Stimulated activated CD8-positive, alpha-beta memory T cell treated with anti-CD3 and anti-CD28 coated beads, Interleukin-15, amount 100 ng/mL, for 1 hour (primary cell): ENCODE measurements around the gene PPP1R9A.

Experiments used
- DNase-seq: peaks from one replicate; pipeline ENCODE4 v3.0.0-alpha.2; 2020; ENCODE audit warnings: low read depth

Gene PPP1R9A

DNA sequence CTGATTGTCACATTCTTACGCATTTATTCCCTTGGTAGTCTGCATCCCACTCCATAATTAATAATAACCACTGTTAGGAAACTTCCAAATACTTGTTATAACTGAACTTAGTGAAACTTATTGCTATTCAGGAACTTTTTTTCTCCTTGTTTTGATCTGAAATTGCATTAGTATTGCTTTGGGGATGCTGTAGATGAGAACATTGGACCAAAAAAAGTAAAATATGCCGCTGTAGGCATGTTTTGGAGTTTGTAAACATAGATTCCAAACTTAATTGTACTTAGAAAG is 1.7 kb downstream of the PPP1R9A start:
- no peak for DNase-seq

DNA sequence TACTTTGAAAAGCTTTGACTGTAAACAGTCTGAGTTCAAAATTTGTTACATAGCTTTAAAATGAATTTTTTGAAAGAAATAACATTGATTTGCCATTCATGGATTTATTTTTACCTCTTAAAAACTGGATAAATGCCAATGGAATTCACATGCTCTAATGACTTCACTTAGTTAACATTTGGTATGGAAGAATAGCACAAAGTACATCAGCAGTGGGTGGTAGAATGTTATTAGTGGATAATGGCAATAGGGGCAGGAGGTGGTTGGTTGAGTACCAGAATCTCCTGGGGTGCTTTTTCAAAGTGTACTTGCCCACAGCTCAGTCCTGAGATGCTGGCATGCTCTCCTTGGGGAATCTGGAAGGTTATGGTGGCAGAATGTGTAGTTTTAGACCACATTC is 4.7 kb downstream of the PPP1R9A start:
- DNase-seq: no peak

DNA sequence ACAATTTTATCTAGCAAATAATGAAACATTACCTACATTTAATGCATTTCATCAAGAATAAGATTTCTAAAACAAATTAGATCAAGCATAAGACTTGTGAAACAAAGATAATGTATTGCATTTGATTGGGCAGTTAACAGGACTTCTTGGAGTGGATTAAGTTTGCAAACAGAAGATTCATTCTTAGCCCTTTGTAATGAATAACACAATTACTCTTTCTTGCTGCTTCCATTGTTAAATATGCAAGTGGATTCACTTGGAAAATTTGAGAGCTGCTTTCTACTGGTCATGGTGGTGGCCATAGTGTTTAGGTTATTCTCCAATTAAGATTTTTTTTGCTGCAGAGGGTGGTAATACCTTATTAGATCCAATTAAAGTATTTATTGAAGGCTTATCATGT is 6.0 kb downstream of the PPP1R9A start:
- DNase-seq: no peak

DNA sequence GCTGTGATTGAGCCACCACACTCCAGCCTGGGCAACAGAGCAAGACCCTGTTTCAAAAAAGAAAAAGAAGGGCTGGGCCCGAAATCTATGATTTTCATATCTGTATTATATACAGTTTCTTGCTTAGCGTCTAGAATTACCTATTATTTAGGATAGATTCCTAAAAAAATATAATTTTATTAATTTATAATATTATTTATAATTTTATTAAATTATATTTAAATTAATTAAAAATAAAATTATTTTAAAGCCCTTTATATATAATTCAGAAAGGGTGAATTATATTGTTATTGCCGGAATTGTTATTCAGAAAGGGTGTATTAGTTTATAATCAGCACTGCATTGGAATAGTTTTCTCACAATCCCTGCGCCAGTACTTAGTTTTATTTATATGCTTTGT is 14.5 kb downstream of the PPP1R9A start:
- no peak for DNase-seq

DNA sequence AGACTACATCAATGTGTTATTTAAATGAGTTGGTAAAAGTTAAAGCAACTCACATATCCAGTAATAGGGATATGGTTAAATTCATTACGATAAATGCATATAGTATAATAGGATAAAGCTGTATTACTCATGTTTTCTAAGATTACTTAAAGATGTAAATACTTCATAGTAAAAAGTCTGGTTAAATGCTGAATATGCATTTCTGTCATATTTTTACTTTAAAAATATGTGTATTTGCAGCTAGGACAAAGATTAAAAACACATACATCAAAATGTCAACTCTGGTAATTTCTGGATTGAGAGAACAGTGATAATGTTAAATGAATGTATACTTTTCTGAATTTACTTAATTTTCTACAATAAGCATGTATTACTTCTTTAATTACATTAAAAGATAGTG is 15.1 kb downstream of the PPP1R9A start:
- DNase-seq: no peak

DNA sequence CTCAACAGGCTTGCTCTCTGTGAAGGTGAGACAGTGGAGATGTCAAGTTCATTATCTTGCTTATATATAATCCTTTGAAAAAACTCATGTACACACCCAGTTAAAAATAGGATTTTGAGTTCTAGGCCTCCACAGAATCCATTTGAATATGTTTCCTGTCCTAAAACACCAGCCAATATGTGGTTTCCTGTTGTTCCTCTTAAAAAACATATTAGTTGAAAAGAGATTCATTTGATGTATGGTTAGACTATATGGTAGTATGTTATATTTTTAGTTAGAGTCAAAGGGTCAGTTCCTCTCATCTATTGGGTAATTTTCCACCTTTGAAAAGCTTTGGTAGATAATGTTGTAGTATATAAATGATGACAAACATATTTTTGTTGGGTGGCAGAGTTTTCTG is 16.0 kb downstream of the PPP1R9A start:
- no peak for DNase-seq

DNA sequence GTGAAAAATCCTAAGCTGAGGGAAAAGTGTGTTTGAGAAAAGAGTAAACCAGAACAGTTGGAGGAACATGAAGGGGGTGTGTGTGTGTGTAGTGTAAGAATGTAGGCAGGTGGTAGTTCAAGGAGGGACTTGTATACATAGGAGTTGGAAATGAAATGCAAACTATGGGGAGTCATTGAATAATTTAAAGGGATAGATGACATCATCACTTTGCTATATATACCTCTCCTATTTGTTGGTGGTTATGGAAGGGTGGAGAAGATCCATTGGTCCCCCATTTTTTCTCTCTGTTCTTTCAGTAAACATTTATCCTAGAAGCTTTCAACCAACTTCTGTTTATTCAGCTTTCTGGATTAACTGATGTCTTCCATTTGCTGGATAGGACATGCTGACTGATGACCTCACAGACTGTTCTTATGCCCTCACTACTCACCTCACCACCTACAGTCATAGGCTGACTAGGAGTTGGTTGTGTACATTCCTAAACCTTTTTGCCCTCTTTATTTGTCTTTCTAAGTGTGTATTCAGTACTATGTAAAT is 20.8 kb downstream of the PPP1R9A start:
- DNase-seq: no peak

DNA sequence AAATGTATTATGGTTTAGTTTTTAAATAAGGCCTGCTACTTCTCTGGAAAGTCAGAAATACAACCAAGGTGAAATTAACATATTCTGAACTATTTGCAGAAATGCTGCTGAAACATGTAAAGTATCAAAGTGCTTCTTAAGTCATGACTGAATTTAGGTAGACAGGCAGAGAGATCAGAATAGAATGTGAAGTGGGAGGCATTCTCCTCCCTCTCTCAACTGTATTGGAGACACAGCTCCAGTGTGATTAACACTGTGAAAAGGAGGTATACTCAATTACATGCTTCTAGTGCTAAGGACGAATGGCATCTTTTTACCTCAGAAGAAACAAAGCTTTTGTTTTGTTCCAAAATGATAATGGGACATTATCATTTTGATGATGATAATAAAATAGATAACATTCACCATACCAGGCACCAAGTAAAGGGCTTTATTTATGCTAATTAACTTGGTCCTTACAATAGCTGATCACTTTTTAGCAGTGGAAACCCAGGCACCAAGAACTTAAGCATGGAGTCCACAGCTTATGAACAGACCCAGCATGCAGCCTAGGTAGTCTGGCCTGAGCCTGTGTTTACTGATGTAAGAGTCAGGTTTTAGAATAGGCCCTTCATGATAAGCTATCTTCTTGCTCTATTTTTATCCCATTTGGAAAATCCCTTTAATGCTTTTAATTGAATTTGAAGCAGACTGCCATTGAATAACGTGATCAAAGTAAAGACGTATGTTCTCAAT is 26.0 kb downstream of the PPP1R9A start:
- DNase-seq: no peak

DNA sequence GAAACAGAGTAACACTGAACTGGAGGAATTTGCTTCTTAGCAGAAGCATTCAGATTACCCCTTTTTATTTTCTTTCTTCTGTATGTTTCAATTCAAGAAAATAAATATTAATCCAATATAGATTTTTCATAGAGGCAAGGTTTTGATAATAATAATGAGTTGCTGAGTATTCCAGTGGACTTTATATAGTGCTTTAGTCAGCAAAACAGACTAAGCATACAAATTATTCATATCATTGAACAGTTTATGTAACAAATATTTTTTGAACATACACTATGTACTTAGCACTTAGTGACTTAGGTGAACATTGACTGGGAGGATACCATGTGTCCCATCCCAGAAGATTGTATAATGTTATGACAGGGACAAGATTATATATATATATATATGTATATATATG is 32.0 kb downstream of the PPP1R9A start:
- DNase-seq: no peak

DNA sequence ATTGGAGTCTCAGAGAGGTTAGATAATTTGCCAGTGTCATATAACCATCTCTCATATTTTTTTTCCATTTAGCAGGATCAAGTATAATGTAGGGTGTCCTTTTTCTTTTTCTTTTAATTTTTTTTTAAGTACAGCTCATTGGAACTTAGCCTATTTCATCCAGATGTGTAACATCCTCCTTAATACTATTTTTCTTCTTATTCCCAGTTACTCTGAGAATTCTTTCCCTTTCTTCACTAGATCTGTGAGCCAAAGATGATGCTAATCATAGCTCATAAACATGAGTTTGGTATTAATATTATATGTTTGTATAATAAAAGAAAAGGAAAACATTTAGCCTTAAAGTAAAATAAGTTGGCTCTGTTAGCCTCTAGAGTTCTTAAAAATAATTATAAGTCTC is 32.8 kb downstream of the PPP1R9A start:
- DNase-seq: no peak

DNA sequence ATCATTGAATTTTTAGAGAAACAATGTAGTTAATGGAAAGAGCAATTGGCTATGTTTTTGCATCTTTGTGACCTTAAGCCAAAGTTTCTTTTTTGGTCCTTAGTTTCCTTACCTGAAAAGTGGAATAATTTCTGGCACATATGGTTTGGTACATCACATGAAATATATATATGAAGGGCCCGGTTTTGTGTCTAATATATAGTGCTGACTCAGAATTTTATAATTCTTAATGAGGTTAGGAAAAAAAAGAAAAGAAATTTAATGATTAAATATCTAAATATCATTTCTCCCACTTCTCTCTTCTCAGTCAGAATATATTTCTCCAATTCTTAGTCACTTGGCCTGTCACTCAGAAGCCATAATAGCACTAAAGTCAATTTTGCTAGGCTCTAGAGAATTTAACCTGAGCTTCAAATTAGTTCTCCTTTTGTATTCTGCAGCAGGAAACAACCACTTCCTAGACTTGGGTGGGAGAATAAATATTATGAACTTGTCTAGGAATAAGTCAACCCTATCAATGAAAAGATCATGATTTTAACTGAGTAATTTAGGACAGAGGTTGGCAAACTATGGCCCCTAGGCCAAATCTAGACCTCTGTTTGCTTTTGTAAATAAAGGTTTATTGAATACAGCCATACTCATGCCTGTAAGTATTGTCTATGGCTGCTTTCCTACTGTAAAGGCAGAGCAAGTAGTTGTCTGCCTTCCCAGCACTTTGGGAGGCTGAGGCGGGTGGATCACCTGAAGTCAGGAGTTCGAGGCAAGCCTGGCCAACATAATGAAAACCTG is 34.6 kb downstream of the PPP1R9A start:
- no peak for DNase-seq

DNA sequence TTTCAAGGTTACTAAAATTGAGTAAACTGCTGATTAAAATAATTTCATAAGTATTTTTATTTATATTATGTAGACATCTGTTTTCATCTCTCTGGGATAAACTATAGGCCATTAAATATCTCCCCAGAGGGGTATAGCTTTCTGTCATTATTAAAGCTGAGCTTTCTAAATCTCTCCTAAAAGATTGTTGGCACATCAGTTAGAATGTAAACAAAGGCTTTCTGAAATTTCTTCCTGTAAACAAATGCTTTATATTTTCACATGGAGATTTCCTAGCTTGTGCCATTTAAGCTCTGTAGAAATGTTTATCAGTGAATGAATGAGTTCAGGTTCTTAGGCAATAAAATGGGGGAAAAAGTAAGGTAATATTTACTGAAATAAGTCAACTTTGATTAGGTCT is 35.7 kb downstream of the PPP1R9A start:
- DNase-seq: no peak

DNA sequence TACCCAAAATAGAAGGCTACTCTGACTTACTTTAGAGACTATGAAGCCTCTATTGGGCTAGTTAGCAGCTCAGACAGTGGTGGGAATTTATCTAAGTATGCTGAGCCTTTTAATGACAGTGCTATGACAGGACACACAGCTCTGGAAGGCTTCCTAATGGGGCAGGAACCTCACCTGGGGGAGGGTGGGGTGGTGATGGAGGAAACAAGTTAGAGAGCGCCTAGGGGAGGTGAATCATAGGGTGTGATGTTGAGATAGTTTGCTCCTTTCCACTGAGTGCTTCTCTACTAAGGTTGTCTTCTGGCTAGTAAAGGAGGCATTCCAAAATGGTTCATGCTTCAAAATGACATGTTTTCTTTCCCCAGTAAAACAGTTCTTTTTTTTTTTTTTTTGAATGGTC is 42.1 kb downstream of the PPP1R9A start:
- no peak for DNase-seq

DNA sequence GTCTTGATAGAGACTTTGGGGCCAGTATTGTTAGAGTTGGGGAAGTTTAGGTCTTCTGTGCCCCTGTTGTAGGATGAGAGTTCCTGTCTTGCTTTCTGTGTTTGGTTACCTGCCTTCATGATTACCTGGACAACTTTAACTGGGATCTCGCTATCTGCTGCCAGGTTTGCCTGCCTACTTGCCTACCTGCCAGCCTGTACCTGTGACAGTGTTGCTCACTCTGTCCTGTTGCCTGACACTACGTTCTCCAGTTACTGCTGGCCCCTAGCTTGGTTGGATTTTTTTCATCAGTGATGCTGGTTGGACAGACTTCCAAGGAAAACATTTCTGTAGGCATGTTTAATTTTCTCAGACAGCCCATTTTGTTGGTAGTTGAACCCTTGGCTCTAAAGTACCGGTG is 48.4 kb downstream of the PPP1R9A start:
- no peak for DNase-seq

DNA sequence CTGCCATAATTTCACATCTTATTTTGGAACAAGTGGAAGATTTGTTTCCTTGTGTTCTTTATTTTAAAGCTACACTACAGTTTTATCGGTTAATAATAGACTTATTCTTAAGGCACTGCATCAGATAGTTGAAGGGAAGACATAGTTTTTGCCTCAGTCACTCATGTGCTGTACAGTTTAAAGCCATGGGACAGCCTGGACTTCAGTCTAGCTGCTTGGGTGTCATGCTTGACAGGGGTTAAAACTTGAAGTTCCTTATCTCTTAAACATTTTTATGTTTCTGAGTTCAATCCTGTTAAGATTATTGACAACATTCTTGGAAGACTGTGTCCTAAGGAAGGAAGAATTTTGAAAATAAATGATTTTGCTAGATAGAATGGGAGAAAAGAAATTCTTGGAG is 49.7 kb downstream of the PPP1R9A start:
- DNase-seq: no peak

DNA sequence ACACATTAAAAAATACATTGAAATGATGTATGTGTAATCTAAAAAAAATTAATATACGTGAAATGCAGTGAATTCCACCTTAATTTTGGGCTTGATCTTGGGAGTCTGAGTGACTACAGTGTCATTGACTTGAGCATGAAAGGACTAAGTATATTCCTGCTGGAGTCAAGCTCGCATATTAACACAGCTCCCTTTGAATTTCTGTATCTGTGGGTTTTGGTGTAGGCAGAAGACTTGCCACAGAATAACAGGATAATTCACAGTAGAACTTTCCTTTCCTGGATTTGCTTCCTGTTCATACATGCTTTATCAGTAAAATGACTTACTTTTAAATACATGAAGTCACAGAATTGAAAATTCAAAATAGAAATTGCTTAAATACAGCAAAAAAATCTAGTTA is 55.3 kb downstream of the PPP1R9A start:
- no peak for DNase-seq

DNA sequence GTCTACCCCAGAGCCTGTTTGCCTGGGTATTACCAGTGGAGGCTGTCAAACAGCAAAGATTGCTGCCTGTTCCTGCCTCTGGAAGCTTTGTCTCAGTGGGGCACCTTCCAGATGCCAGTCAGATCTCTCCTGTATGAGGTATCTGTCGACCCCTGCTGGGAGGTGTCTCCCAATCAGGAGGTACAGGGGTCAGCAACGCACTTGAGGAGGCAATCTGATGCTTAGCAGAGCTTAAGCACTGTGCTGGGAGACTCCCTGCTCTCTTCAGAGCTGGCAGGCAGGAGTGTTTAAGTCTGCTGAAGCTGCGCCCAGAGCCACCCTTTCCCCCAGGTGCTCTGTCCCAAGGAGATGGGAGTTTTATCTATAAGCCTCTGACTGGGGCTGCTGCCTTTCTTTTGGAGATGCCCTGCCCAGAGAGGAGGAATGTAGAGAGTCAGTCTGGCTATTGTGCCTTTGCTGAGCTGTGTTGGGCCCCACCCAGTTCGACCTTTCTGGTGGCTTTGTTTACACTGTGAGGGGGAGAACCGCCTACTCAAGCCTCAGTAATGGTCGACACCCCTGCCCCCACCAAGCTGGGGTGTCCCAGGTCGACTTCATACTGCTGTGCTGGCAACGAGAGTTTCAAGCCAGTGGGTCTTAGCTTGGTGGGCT is 62.2 kb downstream of the PPP1R9A start:
- DNase-seq: no peak

DNA sequence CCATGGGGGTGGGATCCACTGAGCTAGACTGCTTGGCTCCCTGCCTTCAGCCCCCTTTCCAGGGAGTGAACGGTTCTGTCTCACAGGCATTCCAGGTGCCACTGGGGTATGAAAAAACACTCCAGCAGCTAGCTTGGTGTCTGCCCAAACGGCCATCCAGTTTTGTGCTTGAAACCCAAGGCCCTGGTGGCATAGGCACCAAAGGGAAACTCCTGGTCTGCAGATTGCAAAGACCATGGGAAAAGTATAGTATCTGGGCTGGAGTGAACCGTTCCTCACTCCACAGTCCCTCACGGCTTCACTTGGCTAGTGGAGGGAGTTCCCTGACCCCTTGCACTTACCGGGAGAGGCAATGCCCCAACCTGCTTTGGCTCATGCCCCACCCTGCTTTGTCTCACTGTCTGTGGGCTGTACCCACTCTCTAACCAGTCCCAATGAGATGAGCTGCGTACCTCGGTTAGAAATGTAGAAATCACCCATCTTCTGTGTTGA is 62.7 kb downstream of the PPP1R9A start:
- DNase-seq: no peak

DNA sequence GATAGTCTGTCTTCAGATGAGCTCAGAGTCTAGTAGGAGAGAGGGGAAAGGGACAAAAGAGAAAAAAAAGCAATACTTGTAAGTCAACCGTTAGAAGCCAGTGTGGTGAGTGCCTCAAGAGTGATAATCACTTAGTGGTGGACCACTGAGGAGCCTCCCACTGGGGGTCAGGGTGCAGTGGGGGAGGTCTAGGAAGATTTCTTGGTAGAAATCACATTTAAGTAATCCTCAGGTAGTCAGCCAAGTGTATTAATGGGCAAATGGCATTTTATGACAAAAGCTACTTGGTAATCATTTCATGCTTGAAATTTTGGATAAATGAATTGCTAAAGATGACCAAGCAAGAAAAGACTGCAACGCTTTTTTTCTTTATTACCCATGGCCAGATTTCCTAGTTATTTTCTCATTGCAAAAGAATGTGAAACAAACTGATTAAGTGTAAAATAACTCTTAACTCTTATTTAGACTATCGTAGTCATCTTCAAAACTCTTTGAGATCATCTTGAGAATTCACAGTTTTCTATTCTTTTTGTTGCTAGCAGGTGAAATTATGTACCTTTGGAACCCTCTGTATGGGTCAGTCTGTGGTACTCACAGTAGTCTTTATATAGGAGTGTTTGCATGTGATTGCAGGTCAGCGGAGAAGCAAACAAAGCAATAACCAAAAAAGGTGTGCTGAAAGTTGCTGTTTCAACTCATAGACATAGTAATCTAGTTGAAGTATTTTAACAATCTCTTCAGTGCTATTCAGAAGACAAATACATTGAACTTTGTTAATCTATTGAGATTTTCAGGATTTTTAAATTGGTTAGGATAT is 63.9 kb downstream of the PPP1R9A start:
- no peak for DNase-seq

DNA sequence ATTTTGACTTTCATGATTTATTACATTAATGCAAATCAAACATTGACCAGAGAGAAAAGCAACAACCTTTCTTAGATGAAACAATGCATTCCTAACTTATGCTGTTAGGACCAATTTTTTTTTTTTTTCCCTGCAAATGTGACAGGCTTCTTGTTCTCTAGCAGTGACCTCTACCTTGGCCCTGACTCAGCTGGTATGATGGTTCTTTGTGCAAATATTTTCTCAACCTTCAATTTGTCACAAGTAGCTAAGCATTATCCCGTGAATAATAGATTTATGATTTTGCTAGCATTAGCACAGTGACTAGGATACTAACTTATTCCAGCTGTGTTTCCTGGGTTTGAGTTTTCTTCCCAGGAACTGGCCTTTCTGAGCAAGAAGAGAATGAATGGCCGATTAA is 64.9 kb downstream of the PPP1R9A start:
- no peak for DNase-seq

DNA sequence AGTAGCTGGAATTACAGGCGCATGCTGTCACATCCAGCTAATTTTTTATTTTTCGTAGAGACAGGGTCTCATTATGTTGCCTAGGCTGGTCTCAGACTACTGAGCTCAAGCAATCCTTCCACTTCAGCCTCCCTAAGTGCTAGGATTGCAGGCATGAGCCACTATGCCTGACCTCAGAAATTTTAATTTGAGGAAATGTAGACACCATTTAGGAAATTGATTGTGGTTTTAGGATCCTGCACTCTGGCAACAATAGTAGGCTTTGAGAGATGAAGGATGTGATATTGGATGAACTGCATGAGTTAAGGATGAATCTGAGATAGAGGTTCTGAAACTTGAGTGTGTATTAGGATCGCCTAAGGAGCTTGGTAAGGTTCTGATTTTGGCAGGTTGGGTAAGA is 66.5 kb downstream of the PPP1R9A start:
- DNase-seq: no peak

DNA sequence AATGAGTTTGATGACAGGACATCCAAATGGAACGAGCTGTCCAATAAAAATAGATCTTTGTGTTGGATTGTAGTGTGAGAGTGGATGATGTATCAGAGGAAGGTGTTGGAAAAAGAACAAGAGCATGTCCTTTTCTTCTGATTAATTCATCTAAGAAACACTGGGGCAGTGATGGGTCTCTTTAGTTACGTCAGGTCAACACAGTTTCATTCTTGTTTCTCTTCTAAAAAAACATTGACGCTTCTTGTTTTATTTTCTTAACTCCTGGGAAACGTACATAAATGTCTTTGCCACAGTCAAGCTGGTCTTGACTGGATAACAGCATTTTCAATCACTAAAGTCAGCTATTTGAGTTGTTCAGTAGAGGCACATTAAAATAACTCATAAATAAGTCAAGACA is 67.0 kb downstream of the PPP1R9A start:
- DNase-seq: no peak
